Activated CD4-positive, alpha-beta T cell treated with anti-CD3 and anti-CD28 coated beads, Interleukin-2, Interleukin-4, amounts not matched to agents 100 ng/mL and 50 ng/mL, durations not matched to agents 16 hours and 8 hours (primary cell): ENCODE results near the gene GART.
A peak's percentile ranks its signal among the peaks of the same experiment; 100 is the strongest.
"Not testable (repeated sequence)": the region's sequence is repeated elsewhere in the genome, so short reads cannot be mapped to it uniquely, and the experiment has no call there.

Experiments used
- DNase-seq: peaks from one replicate; pipeline ENCODE4 v3.0.0-alpha.2; 2020; ENCODE audit warnings: low spot score

The GART gene

DNA sequence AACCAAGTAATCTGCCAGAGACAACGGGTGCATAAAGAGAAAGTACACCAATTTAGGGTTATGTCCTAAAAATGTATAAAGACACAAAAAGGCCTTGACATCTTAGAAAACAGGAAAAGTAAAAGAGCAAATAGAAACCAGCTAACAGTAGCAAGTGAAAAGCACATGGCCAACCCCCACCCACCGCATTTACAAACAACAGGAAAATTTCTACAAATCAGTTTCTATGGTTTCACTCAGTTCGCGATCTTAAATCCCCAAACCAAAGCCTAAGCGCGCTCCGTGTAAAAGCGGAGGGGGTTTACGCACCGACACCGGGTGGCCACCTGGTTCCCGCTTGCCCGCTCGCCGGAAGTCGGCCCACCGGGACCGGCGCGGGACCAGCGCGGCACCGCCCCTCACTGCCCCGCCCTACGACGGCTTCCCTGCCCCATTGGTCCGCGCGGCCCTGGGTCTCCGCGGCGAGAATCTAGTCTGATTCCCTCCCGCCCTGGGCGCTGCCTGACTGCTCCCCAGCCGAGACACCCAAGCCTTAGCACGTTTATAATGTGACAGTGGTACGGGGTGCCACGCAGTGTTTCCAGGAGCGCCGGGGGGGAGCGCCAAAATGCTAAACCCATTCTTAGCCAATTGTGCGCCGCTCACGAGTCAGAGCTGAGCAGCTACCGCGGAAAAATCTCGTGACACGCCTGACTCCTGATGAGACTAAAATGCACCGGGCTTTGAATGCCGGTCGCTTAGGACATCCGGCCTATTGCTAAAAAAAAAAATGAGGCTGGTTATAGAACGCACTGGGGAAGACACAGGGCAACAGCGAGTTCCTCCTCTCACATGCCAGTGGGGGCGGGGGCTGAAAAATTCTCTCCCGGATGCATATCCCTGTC lies at the start of gene GART:
TSS of gene GART (minus strand) at position 362 of the 884 bp plus-strand sequence. CDS start 2,802 bp downstream, outside the sequence.
- peak; percentile 88 for DNase-seq

- DNase-seq, result peak; percentile 87
Measured at GRCh38 chr21:33588485-33589335, 46.8 kb upstream of the GART start, which contains the start of gene DONSON. Gene DONSON, minus strand, starts transcription at chr21:33588684. Its CDS starts 43 bp downstream, at chr21:33588641.

DNA sequence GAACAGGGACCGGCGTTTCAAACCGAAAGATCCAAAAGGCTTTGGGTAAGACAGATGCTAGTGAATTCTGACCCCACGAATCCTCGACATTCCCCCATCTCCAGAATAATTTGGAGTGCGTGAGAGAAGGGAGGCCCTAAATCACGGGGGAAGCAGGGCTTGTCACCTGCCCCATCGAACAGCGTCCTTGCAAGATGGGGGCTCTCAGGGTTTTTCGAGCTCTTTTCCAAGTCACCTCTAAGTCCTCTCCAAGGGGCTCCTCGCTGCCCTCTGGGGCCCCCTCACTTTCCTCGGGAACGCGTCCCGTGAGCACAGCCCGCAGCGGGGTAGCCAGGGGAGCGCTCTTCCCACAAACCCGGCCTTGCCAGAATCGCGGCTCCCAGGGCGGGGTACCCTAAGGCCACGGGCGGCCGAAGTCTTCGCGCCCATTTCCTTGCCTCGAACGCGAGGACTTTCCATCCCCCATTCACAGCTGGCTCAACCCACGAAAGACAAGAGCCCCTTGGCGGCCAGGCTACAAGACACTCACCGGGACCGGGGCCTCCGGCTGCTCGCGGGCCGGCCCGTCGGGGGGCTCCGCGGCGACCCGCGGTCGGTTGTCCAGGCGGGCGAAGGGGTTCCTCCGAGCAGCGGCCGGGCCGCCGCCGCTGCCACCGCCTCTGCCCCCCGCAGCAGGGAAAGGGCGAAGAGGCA lies 46.0 kb upstream of the GART start:
- peak; percentile 25 for DNase-seq

- no peak for DNase-seq
Measured at GRCh38 chr21:33586927-33587326, 45.0 kb upstream of the GART start.

DNA sequence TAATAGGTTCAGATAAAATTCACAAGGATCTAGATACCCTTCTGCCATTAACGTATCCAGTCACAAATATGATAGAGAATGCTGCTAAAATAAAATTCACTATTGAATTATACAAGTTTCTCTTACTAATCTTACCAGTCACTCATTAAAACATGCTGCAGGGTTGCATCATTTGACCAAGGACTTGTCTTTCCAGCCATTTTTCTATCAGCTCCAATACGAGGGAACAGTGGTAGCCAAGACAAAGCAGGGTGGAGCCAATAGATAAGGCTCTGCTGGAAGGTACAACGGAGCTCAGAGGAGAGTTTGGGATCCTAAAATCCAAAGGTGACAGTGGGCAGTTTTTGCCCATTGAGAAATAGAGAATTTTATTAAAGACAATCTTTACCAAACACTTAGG lies 42.5 kb upstream of the GART start:
- DNase-seq, result no peak

GRCh38 chr21:33578959-33579542 lies 37.1 kb upstream of the GART start:
- DNase-seq, result peak; percentile 17

DNA sequence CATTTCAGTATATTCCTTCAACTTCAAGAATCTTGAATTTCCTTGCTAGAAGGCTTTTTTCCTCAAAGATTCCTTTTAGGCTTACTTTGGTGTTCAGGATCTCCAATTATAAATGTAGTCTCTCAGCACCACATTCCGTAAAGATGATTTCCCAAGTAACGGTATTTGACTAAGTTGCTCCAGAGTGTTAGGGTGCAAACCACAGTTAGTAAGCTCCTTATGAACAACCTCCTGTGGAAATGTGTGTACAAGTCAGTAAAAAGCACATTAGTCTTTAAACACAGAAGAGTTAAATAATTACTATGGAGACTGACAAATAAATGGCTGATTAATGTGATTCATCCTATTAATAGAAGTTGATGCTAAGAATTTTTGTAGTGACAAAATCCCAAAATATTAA lies 36.3 kb upstream of the GART start:
- DNase-seq, result no peak

- DNase-seq, result not testable (repeated sequence)
Measured at GRCh38 chr21:33576741-33577141, 34.8 kb upstream of the GART start.

DNA sequence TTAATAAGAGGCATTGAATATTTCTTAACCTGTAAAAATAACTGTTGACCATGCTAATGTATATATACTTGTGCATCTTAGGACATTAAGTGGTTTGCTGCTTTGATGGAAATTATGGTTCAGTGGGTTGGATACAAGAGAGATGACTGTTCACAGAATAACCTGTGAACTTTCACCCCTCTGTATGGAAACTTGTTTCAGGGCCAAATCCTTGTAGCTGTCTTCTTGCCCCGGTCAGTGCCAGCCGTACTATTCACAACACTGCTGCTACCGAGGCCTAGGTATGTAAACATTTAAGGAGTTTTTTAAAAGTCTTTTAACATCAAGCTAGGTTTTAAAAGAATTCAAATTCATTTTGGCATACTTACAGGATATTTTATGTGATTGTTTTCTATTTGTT lies 30.4 kb upstream of the GART start:
- no peak for DNase-seq

- no peak for DNase-seq
Measured at GRCh38 chr21:33569991-33570390, 28.1 kb upstream of the GART start.

GRCh38 chr21:33568448-33568847 lies 26.5 kb upstream of the GART start:
- DNase-seq, result no peak

- DNase-seq, result no peak
Measured at GRCh38 chr21:33567914-33568313, 26.0 kb upstream of the GART start.

DNA sequence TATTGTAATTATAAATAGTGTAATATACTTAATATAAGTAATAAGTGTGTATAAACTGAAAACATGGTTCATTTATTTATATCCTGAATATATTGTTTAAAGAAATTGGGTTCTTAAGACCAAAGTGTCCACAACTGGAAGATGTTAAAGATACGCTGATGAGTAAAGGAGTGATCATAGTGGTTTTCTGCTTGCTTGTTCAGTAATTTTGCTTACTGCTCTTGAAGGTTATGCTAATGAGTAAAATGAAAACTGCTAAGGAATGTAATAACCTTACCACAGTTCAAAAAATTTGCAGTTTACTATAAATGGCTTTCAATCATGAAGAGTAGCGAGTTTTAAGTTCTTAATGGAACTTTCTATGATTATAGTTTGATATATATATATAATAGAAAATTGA lies 24.6 kb upstream of the GART start:
- peak; percentile 24 for DNase-seq

DNA sequence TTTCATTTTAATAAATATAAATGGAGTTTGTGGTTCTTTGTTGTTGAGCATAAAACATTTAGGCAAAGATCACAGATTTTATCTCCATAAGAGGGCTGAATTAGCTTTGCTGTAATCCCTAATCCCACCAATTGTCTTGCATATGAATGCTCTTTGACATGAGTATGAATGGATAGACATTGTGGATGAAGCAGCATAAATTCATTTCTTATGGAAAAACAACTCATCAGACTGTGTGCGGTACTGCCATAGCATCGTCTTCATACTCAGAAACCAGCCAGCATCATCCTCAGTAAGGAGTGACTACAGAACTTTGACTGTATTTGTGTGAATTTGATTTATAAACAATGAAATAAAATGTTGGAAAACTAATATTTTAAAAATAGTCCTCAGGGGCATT lies 20.5 kb upstream of the GART start:
- no peak for DNase-seq

DNA sequence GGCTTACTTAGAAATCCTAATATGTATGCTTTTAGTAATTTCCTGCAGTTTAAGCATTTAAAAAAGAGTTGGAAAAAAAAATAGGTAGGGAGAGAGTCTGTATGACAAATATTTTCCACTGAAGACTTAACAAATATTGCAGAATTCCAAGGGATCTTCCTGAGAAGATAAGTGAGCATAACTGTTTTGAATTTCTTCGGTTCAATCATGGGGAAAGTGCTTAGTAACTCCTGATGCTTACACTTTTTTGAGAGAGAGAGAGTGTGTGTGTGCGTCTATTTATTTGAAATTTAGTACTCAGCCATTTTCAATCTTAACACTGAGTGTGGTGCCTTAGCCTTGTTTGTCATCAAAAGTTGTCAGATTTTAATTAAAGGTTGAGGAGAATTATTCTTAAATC lies 19.5 kb upstream of the GART start:
- DNase-seq, result no peak

DNA sequence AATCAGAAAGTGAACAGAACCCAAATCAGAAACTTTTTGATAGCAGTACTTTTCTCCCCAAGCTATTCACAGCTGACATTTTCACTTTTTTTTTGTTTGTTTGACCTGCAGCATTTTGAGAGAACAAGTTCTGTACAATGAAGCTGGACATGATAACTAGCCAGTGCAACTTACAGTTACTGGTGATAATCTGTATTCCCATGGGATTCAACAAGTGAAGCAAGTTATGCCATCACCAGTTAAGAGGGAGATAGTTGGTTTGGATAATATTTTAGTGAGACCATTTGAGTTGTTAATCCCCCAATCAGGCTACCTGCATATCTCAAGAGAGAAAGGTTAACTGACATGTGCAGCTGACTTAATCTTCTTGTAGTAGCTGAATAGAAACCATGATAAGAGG lies 19.0 kb upstream of the GART start:
- DNase-seq, result no peak

DNA sequence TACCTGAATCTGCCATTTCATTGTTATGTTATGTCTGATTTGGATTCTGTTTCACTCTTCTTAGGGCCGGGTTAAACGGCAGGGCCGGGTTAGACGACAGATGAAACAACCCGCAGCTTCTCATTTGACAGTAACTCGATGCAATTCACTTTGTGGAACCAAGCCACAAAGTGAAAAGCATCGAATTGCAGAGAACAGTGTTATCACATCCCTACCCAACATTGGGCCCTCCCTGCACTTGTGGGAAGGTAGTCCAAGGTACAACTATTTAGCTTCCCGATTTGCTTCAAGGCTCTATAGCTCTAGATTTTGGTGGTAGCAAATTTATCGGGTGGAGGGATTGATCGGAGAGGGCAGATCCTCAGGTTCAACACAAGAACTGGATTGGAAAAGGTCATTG lies 17.9 kb upstream of the GART start:
- DNase-seq, result no peak

- no peak for DNase-seq
Measured at GRCh38 chr21:33558777-33559421, 17.0 kb upstream of the GART start.

DNA sequence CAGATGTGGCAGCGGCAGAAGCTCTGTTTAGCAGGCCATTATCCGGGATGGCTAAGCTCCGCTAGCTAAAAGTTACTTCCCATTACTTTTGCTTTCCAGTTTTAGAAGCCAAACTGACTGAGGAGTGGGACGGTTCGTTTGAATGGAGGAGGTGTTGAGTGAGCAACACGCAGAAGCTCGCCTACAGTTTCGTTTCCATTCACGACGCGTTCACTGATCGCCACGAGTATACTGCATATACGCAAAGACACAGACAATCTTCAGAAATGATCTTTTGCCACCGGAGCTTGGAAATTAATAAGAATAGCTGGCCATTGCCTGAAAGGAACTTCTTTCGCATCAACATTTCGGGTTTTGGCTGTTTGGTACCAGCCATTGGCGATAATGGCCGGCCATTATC lies 15.5 kb upstream of the GART start:
- DNase-seq, result no peak

DNA sequence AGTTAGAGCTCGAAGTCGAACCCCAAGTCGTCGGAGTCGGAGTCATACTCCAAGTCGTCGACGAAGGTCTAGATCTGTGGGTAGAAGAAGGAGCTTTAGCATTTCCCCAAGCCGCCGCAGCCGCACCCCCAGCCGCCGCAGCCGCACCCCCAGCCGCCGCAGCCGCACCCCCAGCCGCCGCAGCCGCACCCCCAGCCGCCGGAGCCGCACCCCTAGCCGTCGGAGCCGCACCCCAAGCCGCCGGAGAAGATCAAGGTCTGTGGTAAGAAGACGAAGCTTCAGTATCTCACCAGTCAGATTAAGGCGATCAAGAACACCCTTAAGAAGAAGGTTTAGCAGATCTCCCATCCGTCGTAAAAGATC lies 13.0 kb upstream of the GART start:
- no peak for DNase-seq

DNA sequence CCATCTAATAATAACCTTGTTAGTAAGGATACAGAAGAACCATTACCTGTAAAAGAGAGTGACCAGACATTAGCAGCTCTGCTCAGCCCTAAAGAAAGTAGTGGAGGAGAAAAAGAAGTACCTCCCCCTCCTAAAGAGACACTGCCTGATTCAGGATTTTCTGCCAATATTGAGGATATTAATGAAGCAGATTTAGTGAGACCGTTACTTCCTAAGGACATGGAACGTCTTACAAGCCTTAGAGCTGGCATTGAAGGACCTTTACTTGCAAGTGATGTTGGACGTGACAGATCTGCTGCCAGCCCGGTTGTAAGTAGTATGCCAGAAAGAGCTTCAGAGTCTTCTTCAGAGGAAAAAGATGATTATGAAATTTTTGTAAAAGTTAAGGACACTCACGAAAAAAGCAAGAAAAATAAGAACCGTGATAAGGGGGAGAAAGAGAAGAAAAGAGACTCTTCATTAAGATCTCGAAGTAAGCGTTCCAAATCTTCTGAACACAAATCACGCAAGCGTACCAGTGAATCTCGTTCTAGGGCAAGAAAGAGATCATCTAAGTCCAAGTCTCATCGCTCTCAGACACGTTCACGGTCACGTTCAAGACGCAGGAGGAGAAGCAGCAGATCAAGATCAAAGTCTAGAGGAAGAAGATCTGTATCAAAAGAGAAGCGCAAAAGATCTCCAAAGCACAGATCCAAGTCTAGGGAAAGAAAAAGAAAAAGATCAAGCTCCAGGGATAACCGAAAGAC lies 12.5 kb upstream of the GART start:
- no peak for DNase-seq
